Measurements from ENCODE around the gene NLGN1.

NLGN1 gene

GRCh38 chr3:174002543-174002942 lies 605.0 kb downstream of the NLGN1 start:
- no peaks in the 10 kb centered on the region for H3K9me3 ChIP-seq (ENCODE audit: control insufficient read depth, insufficient read depth, low read length)
- H3K4me1 ChIP-seq (ENCODE audit: control insufficient read depth, insufficient read depth, low read length), result 0 out of 2 replicates have a peak, but pooled peaks cover 2% of the 10 kb centered on the region
- no peak overlapping the region for H3K9ac ChIP-seq (ENCODE audit: low read depth, low read length)
- no peak overlapping the region for H3K27ac ChIP-seq (ENCODE audit: low read depth, low read length)
- H3K36me3 ChIP-seq (ENCODE audit: control insufficient read depth, insufficient read depth, low read length), result no peaks in the 10 kb centered on the region
- H3K4me3 ChIP-seq (ENCODE audit: low read depth, low read length), result no peak overlapping the region
- H3K27me3 ChIP-seq (ENCODE audit: control insufficient read depth, insufficient read depth, low read length), result no peaks in the 10 kb centered on the region

GRCh38 chr3:174010907-174011306 lies 613.4 kb downstream of the NLGN1 start:
- H3K4me3 ChIP-seq (ENCODE audit: low read depth, low read length), result no peak overlapping the region
- H3K27me3 ChIP-seq (ENCODE audit: control insufficient read depth, insufficient read depth, low read length), result no peaks in the 10 kb centered on the region
- H3K27ac ChIP-seq (ENCODE audit: low read depth, low read length), result no peak overlapping the region
- no peaks in the 10 kb centered on the region for H3K9me3 ChIP-seq (ENCODE audit: control insufficient read depth, insufficient read depth, low read length)
- H3K36me3 ChIP-seq (ENCODE audit: control insufficient read depth, insufficient read depth, low read length), result no peaks in the 10 kb centered on the region
- peaks cover 18% of the 10 kb centered on the region for H3K4me1 ChIP-seq (ENCODE audit: control insufficient read depth, insufficient read depth, low read length)
- H3K9ac ChIP-seq (ENCODE audit: low read depth, low read length), result no peak overlapping the region

- Histone ChIP-seq H3K4me3 (ENCODE audit: low read depth, low read length) (no peak overlapping the region), H3K9ac (ENCODE audit: low read depth, low read length) (no peak overlapping the region), H3K27ac (ENCODE audit: low read depth, low read length) (no peak overlapping the region)
These were observed 618.6 kb downstream of the NLGN1 start for GRCh38 chr3:174016186-174016585.

GRCh38 chr3:174020156-174020555 lies 622.6 kb downstream of the NLGN1 start:
- no peaks in the 10 kb centered on the region for H3K36me3 ChIP-seq (ENCODE audit: control insufficient read depth, insufficient read depth, low read length)
- no peak overlapping the region for H3K4me3 ChIP-seq (ENCODE audit: low read depth, low read length)
- H3K9ac ChIP-seq (ENCODE audit: low read depth, low read length), result no peak overlapping the region
- no peak overlapping the region for H3K27ac ChIP-seq (ENCODE audit: low read depth, low read length)
- no peaks in the 10 kb centered on the region for H3K27me3 ChIP-seq (ENCODE audit: control insufficient read depth, insufficient read depth, low read length)
- H3K9me3 ChIP-seq (ENCODE audit: control insufficient read depth, insufficient read depth, low read length), result no peaks in the 10 kb centered on the region; the same call in 1 of the 2 replicates
- 0 out of 2 replicates have a peak, but pooled peaks cover 7% of the 10 kb centered on the region for H3K4me1 ChIP-seq (ENCODE audit: control insufficient read depth, insufficient read depth, low read length)

More at GRCh38 chr3:174016186-174016585, 618.6 kb downstream of the NLGN1 start:
- H3K27me3 ChIP-seq (ENCODE audit: control insufficient read depth, insufficient read depth, low read length), result no peaks in the 10 kb centered on the region
- peaks cover 3% of the 10 kb centered on the region; the same call in 1 of the 2 replicates for H3K4me1 ChIP-seq (ENCODE audit: control insufficient read depth, insufficient read depth, low read length)
- no peaks in the 10 kb centered on the region; the same call in 1 of the 2 replicates for H3K9me3 ChIP-seq (ENCODE audit: control insufficient read depth, insufficient read depth, low read length)
- H3K36me3 ChIP-seq (ENCODE audit: control insufficient read depth, insufficient read depth, low read length), result no peaks in the 10 kb centered on the region

- Histone ChIP-seq H3K9ac (ENCODE audit: low read depth, low read length) (no peak overlapping the region), H3K4me1 (ENCODE audit: control insufficient read depth, insufficient read depth, low read length) (0 out of 2 replicates have a peak, but pooled peaks cover 7% of the 10 kb centered on the region)
These were observed 625.9 kb downstream of the NLGN1 start for GRCh38 chr3:174023421-174023820.

GRCh38 chr3:174028673-174029072 lies 631.1 kb downstream of the NLGN1 start:
- Histone ChIP-seq H3K9ac (ENCODE audit: low read depth, low read length) (no peak overlapping the region), H3K27me3 (ENCODE audit: control insufficient read depth, insufficient read depth, low read length) (no peaks in the 10 kb centered on the region), H3K36me3 (ENCODE audit: control insufficient read depth, insufficient read depth, low read length) (no peaks in the 10 kb centered on the region), H3K27ac (ENCODE audit: low read depth, low read length) (no peak overlapping the region), H3K4me3 (ENCODE audit: low read depth, low read length) (no peak overlapping the region), H3K4me1 (ENCODE audit: control insufficient read depth, insufficient read depth, low read length) (0 out of 2 replicates have a peak, but pooled peaks cover 2% of the 10 kb centered on the region), H3K9me3 (ENCODE audit: control insufficient read depth, insufficient read depth, low read length) (peaks cover 20% of the 10 kb centered on the region)

More at GRCh38 chr3:174023421-174023820, 625.9 kb downstream of the NLGN1 start:
- Histone ChIP-seq H3K36me3 (ENCODE audit: control insufficient read depth, insufficient read depth, low read length) (no peaks in the 10 kb centered on the region), H3K27ac (ENCODE audit: low read depth, low read length) (no peak overlapping the region), H3K4me3 (ENCODE audit: low read depth, low read length) (no peak overlapping the region), H3K27me3 (ENCODE audit: control insufficient read depth, insufficient read depth, low read length) (no peaks in the 10 kb centered on the region), H3K9me3 (ENCODE audit: control insufficient read depth, insufficient read depth, low read length) (peaks cover 6% of the 10 kb centered on the region; the same call in 1 of the 2 replicates)

GRCh38 chr3:174035328-174035886 lies 637.9 kb downstream of the NLGN1 start:
- no peaks in the 10 kb centered on the region for H3K27me3 ChIP-seq (ENCODE audit: control insufficient read depth, insufficient read depth, low read length)
- H3K9me3 ChIP-seq (ENCODE audit: control insufficient read depth, insufficient read depth, low read length), result 0 out of 2 replicates have a peak, but pooled peaks cover 6% of the 10 kb centered on the region
- H3K27ac ChIP-seq (ENCODE audit: low read depth, low read length), result no peak overlapping the region
- H3K4me3 ChIP-seq (ENCODE audit: low read depth, low read length), result no peak overlapping the region
- no peak overlapping the region for H3K9ac ChIP-seq (ENCODE audit: low read depth, low read length)
- no peaks in the 10 kb centered on the region for H3K4me1 ChIP-seq (ENCODE audit: control insufficient read depth, insufficient read depth, low read length)
- H3K36me3 ChIP-seq (ENCODE audit: control insufficient read depth, insufficient read depth, low read length), result no peaks in the 10 kb centered on the region

- no peak overlapping the region for H3K9ac ChIP-seq (ENCODE audit: low read depth, low read length)
- H3K27ac ChIP-seq (ENCODE audit: low read depth, low read length), result no peak overlapping the region
- peaks cover 7% of the 10 kb centered on the region; the same call in 1 of the 2 replicates for H3K4me1 ChIP-seq (ENCODE audit: control insufficient read depth, insufficient read depth, low read length)
- H3K27me3 ChIP-seq (ENCODE audit: control insufficient read depth, insufficient read depth, low read length), result no peaks in the 10 kb centered on the region
- H3K36me3 ChIP-seq (ENCODE audit: control insufficient read depth, insufficient read depth, low read length), result no peaks in the 10 kb centered on the region
- no peak overlapping the region for H3K4me3 ChIP-seq (ENCODE audit: low read depth, low read length)
- no peaks in the 10 kb centered on the region; the same call in 1 of the 2 replicates for H3K9me3 ChIP-seq (ENCODE audit: control insufficient read depth, insufficient read depth, low read length)
These were observed 648.8 kb downstream of the NLGN1 start for GRCh38 chr3:174046311-174046710.

- H3K4me3 ChIP-seq (ENCODE audit: low read depth, low read length), result no peak overlapping the region
- peaks cover 7% of the 10 kb centered on the region; the same call in 1 of the 2 replicates for H3K4me1 ChIP-seq (ENCODE audit: control insufficient read depth, insufficient read depth, low read length)
- no peaks in the 10 kb centered on the region; the same call in 1 of the 2 replicates for H3K9me3 ChIP-seq (ENCODE audit: control insufficient read depth, insufficient read depth, low read length)
- H3K27ac ChIP-seq (ENCODE audit: low read depth, low read length), result no peak overlapping the region
- H3K36me3 ChIP-seq (ENCODE audit: control insufficient read depth, insufficient read depth, low read length), result no peaks in the 10 kb centered on the region
- H3K27me3 ChIP-seq (ENCODE audit: control insufficient read depth, insufficient read depth, low read length), result no peaks in the 10 kb centered on the region
- H3K9ac ChIP-seq (ENCODE audit: low read depth, low read length), result no peak overlapping the region
These were observed 651.9 kb downstream of the NLGN1 start for GRCh38 chr3:174049472-174049871.

GRCh38 chr3:174051191-174051590 lies 653.6 kb downstream of the NLGN1 start:
- no peak overlapping the region for H3K4me3 ChIP-seq (ENCODE audit: low read depth, low read length)
- no peaks in the 10 kb centered on the region for H3K9me3 ChIP-seq (ENCODE audit: control insufficient read depth, insufficient read depth, low read length)
- peaks cover 7% of the 10 kb centered on the region; the same call in 1 of the 2 replicates for H3K4me1 ChIP-seq (ENCODE audit: control insufficient read depth, insufficient read depth, low read length)
- no peaks in the 10 kb centered on the region for H3K36me3 ChIP-seq (ENCODE audit: control insufficient read depth, insufficient read depth, low read length)
- no peak overlapping the region for H3K27ac ChIP-seq (ENCODE audit: low read depth, low read length)
- H3K27me3 ChIP-seq (ENCODE audit: control insufficient read depth, insufficient read depth, low read length), result no peaks in the 10 kb centered on the region
- H3K9ac ChIP-seq (ENCODE audit: low read depth, low read length), result no peak overlapping the region

- H3K9me3 ChIP-seq (ENCODE audit: control insufficient read depth, insufficient read depth, low read length), result peaks cover 5% of the 10 kb centered on the region; the same call in 1 of the 2 replicates
- H3K4me3 ChIP-seq (ENCODE audit: low read depth, low read length), result no peak overlapping the region
- H3K36me3 ChIP-seq (ENCODE audit: control insufficient read depth, insufficient read depth, low read length), result no peaks in the 10 kb centered on the region
- H3K4me1 ChIP-seq (ENCODE audit: control insufficient read depth, insufficient read depth, low read length), result no peaks in the 10 kb centered on the region
- H3K27me3 ChIP-seq (ENCODE audit: control insufficient read depth, insufficient read depth, low read length), result no peaks in the 10 kb centered on the region
- no peak overlapping the region for H3K27ac ChIP-seq (ENCODE audit: low read depth, low read length)
- no peak overlapping the region for H3K9ac ChIP-seq (ENCODE audit: low read depth, low read length)
These were observed 661.3 kb downstream of the NLGN1 start for GRCh38 chr3:174058804-174059203.
